Measurements from ENCODE around the gene CD207. TPM values are rescaled to one million over a fixed set of nuclear protein-coding genes. Genes with fewer than 3 reads are reported as not detected.

Gene CD207
- total and polyA plus RNA-seq, 2 experiments from 2014 or later = not detected

DNA sequence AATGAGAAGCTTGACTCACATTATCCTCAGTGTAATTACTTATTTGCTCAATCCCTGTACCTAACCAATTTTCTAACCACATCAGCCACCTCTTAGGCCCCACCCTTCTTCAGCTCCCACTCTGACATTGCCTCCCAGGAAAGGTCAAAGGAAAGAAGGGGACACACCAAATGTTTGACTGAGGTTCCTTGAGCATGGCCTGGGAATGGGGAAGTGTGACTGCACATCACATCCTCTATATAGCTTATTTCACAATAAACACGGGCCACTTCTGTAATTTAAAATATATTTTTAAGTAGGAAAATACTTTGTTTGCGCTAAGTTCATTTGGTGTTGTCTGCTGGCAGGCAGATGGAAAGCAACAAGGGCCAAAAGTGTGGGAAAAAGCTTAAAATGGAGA lies 42.2 kb downstream of the CD207 start:
- ATAC-seq = no peak
- TF ChIP-seq ZNF331 (CRISPR knock-in tag; IDR thresholded peaks at IDR 0.05; ENCODE audit: low read depth) = no peak
- TF ChIP-seq, protein P1, sequence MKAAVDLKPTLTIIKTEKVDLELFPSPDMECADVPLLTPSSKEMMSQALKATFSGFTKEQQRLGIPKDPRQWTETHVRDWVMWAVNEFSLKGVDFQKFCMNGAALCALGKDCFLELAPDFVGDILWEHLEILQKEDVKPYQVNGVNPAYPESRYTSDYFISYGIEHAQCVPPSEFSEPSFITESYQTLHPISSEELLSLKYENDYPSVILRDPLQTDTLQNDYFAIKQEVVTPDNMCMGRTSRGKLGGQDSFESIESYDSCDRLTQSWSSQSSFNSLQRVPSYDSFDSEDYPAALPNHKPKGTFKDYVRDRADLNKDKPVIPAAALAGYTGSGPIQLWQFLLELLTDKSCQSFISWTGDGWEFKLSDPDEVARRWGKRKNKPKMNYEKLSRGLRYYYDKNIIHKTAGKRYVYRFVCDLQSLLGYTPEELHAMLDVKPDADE (IDR thresholded peaks at IDR 0.05) = no peak
- TF ChIP-seq POLR2AphosphoS5 (IDR thresholded peaks at IDR 0.05; ENCODE audit: low read depth) = no peak
- no peak for TF ChIP-seq NANOG (IDR thresholded peaks at IDR 0.05; ENCODE audit: borderline replicate concordance)
- TF ChIP-seq, protein P2, sequence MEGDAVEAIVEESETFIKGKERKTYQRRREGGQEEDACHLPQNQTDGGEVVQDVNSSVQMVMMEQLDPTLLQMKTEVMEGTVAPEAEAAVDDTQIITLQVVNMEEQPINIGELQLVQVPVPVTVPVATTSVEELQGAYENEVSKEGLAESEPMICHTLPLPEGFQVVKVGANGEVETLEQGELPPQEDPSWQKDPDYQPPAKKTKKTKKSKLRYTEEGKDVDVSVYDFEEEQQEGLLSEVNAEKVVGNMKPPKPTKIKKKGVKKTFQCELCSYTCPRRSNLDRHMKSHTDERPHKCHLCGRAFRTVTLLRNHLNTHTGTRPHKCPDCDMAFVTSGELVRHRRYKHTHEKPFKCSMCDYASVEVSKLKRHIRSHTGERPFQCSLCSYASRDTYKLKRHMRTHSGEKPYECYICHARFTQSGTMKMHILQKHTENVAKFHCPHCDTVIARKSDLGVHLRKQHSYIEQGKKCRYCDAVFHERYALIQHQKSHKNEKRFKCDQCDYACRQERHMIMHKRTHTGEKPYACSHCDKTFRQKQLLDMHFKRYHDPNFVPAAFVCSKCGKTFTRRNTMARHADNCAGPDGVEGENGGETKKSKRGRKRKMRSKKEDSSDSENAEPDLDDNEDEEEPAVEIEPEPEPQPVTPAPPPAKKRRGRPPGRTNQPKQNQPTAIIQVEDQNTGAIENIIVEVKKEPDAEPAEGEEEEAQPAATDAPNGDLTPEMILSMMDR (conservative IDR thresholded peaks at IDR 0.05; ENCODE audit: low read depth in 2 of 2) = no peak
- no peak for TF ChIP-seq EZH2 (IDR thresholded peaks at IDR 0.05; ENCODE audit: low read depth, unreplicated experiment)
- no peak for TF ChIP-seq EZH2phosphoT487 (IDR thresholded peaks at IDR 0.05; ENCODE audit: unreplicated experiment)
- no peak overlapping the region for H3K4me2 ChIP-seq
- H3K4me1 ChIP-seq (ENCODE audit: insufficient read depth) = peaks cover 6% of the 10 kb centered on the region; the same call in 1 of the 2 replicates
- H2AFZ ChIP-seq = no peak overlapping the region
- H3K9me3 Mint-ChIP-seq = peaks cover 4% of the 10 kb centered on the region; the same call in 2 of the 3 replicates
- no peak overlapping the region for H3K27ac ChIP-seq (ENCODE audit: low read depth)
- peaks cover 75% of the 10 kb centered on the region for H3K27me3 ChIP-seq (ENCODE audit: insufficient read depth)
- no peaks in the 10 kb centered on the region for H3K9me2 ChIP-seq (ENCODE audit: insufficient read depth)
- H3K4me1 Mint-ChIP-seq = peaks cover 18% of the 10 kb centered on the region
- H3K4me3 ChIP-seq = no peak overlapping the region
- H3K36me3 Mint-ChIP-seq (ENCODE audit: low read depth) = no peaks in the 10 kb centered on the region; the same call in 2 of the 3 replicates
- peaks cover 34% of the 10 kb centered on the region for H3K27me3 Mint-ChIP-seq (ENCODE audit: insufficient read depth, low read depth, poor library complexity)
- no peak overlapping the region for H3K4me3 Mint-ChIP-seq
- H3K79me2 ChIP-seq (replicated peaks; ENCODE audit: insufficient read depth) = no peaks in the 10 kb centered on the region
- peaks cover 3% of the 10 kb centered on the region; the same call in 1 of the 2 replicates for H4K20me1 ChIP-seq (replicated peaks; ENCODE audit: insufficient read depth)
- no peak overlapping the region for H3K27ac Mint-ChIP-seq
- DNase-seq (ENCODE audit: low spot score) = no peak
- no peaks in the 10 kb centered on the region for H3K36me3 ChIP-seq (ENCODE audit: insufficient read depth)
- peaks cover 6% of the 10 kb centered on the region; the same call in 1 of the 2 replicates for H3F3A ChIP-seq (replicated peaks; ENCODE audit: low read depth)

DNA sequence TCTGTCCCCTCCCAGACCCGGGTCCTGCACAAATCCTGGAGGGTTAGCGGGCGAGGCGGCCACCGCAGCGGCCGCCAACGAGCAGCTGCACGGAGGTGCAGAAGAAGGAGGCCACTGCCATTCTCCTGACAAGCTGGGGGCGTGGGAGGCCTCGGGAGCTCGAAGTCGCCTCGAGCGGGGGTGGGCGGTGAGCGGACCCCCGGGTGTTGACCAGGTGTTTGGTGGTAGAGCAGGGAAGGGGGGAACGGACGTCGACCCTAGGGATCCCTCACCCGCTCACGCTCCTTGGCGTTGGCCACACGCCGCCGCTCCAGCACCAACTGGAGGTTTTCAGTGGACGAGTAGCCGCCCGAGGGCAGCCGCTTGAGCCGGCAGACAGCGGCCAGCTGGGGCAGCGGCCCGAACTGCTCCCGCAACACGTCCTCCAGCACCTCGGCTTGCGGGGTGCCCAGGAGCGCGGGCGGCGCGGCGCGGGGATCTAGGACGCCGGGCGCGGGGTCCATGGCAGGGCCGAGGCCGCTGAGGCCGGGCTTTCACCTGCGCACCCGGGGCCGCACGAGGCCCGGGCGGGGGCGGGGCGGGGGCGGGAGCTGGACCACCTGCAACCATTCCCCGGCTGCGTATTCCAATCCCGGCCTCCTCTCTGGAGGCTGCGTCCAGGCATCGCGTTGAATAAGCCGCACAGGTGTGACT lies 45.3 kb downstream of the CD207 start, which contains the start of gene FIGLA:
Gene FIGLA (minus strand): TSS at position 508 of the 693 bp plus-strand sequence. CDS start 5 bp downstream, at position 503.
- H3K79me2 ChIP-seq (replicated peaks; ENCODE audit: insufficient read depth) = no peaks in the 10 kb centered on the region
- H3K4me2 ChIP-seq = peak within 1 kb of the TSS; percentile 87
- Mint-ChIP-seq H3K27ac (no peak within 1 kb of the TSS), H3K27me3 (ENCODE audit: insufficient read depth, low read depth, poor library complexity) (peaks cover 56% of the 10 kb centered on the region), H3K9me3 (no peaks in the 10 kb centered on the region), H3K4me1 (peaks cover 6% of the 10 kb centered on the region), H3K36me3 (ENCODE audit: low read depth) (no peaks in the 10 kb centered on the region; the same call in 2 of the 3 replicates), H3K4me3 (peak within 1 kb of the TSS; percentile 70)
- peak within 1 kb of the TSS; percentile 56 for H3K4me3 ChIP-seq
- H3K9me2 ChIP-seq (ENCODE audit: insufficient read depth) = no peaks in the 10 kb centered on the region
- no peaks in the 10 kb centered on the region for H3K36me3 ChIP-seq (ENCODE audit: insufficient read depth)
- H3K27me3 ChIP-seq (ENCODE audit: insufficient read depth) = peaks cover 96% of the 10 kb centered on the region
- H3K4me1 ChIP-seq (ENCODE audit: insufficient read depth) = 0 out of 2 replicates have a peak, but pooled peaks cover 3% of the 10 kb centered on the region
- peak within 1 kb of the TSS; percentile 95 for H2AFZ ChIP-seq
- ATAC-seq (peak; percentile 72), DNase-seq (ENCODE audit: low spot score) (peak; percentile 73)
- TF ChIP-seq, protein P2 (conservative IDR thresholded peaks at IDR 0.05; ENCODE audit: low read depth in 2 of 2) = no peak
- peak; percentile 40 for TF ChIP-seq EZH2phosphoT487 (IDR thresholded peaks at IDR 0.05; ENCODE audit: unreplicated experiment)
- H4K20me1 ChIP-seq (replicated peaks; ENCODE audit: insufficient read depth) = peaks cover 3% of the 10 kb centered on the region; the same call in 1 of the 2 replicates
- peaks cover 6% of the 10 kb centered on the region; the same call in 1 of the 2 replicates for H3F3A ChIP-seq (replicated peaks; ENCODE audit: low read depth)
- no peak within 1 kb of the TSS for H3K27ac ChIP-seq (ENCODE audit: low read depth)
